C4-2B (cell line): ENCODE data around the gene LZTS3.
A peak's percentile ranks its signal among the peaks of the same experiment; 100 is the strongest.
"Not testable (repeated sequence)": the region's sequence is repeated elsewhere in the genome, so short reads cannot be mapped to it uniquely, and the experiment has no call there.

Experiments used
- H3K27ac ChIP-seq: fragments of 450-650 bp; 2 replicates; pipeline ENCODE4 v1.5.1; 2017
- CTCF ChIP-seq: fragments of 450-650 bp; conservative IDR thresholded peaks from 2 replicates; pipeline ENCODE4 v1.5.1; 2017; ENCODE audit warnings: mild to moderate bottlenecking
- ZFX ChIP-seq: fragments of 450-650 bp; IDR thresholded peaks from 2 replicates; pipeline ENCODE4 v1.6.1; 2017

The LZTS3 gene

DNA sequence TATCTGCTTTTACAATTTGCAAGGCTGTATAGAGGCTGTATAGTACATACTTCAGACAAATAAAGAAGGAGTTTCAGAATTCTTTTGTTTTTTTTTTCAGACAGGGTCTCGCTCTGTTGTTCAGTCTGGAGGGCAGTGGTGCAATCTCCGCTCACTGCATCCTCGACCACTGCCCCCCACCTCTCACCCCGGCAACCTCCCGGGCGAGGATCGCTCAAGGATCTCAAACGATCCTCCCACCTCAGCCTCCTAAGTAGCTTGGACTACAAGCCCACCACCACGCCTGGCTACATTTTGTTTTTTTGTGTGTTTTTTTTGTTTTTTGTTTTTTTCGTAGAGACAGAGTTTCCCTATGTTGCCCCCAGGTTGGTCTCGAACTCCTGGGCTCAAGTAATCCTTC is 15.5 kb downstream of the LZTS3 start:
- no peak for TF ChIP-seq ZFX
- TF ChIP-seq CTCF = no peak
- H3K27ac ChIP-seq = no peak overlapping the region; the same call in 1 of the 2 replicates

DNA sequence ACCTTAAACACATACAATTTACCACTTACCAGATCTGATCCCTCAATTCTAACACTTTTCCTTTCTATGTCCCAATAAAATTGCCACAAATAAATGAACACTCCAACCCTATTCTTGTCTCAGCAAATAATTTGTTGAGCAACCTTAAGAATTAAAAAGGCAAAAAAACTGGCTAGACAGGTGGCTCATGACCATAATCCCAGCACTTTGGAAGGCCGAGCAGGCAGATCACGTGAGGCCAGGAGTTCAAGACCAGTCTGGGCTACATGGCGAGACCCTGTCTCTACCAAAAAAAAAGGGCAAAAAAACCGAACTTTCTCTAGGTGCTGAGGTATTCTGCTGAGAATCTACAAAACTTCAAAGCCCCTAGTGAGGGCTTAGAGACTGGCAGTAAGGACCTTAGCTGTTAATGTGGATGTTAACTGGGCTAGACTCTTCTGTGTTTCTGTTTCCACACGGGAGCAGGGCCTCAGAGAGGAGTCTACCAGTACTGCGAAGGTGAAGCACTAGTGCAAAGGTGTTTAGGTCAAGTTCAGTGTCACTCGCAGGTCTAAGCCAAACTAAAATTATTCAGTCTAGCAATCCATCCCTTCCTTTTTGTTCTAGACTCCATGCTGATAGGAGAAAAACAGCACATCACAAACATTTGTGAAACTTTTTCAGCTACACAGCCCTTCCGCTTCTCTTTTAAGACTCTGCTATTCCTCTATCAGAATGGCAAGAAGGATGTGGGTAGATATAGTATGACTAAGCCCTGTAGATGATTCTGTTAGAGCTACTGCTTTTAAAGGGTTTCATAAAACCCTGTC is 16.3 kb downstream of the LZTS3 start:
- 0 out of 2 replicates have a peak overlapping the region, but pooled peaks have one; percentile 10 for H3K27ac ChIP-seq
- no peak for TF ChIP-seq ZFX
- no peak for TF ChIP-seq CTCF

DNA sequence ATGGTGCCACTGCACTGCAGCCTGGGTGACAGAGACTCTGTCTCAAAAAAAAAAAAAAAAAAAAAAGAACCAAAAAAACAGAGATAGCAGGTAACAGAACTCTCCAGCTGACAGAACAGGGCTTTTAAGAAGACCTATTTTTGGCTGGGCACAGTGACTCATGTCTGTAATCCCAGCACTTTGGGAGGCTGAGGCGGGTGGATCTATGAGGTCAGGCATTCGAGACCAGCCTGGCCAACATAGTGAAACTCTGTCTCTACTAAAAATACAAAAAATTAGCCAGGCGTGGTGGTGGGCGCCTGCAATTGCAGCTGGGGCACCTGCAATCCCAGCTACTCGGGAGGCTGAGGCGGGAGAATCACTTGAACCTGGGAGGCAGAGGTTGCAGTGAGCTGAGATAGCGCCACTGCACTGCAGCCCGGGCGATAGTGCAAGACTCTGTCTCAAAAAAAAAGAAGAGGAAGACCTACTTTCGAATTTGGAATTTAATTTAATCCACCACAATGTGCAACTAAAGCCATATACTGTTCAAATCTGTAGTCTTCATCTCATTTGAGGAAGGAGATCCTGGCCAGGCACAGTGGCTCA is 21.2 kb downstream of the LZTS3 start:
- H3K27ac ChIP-seq = not testable (repeated sequence)

DNA sequence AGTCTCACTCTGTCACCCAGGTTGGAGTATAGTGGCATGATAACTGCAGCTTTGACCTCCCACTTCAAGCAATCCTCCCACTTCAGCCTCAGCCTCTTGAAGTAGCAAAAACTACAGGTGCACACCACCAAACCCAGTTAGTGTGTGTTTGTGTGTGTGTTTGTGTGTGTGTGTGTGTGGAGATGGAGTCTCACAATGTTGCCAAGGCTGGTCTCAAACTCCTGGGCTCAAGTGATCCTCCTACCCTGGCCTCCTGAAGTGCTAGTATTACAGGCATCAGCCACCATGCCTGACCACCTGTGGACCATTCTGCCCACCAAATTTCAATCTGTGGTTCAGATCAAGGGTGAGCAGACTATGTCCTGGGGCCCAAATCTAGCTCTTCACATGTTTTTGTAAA is 22.4 kb downstream of the LZTS3 start:
- no peak overlapping the region for H3K27ac ChIP-seq
- TF ChIP-seq ZFX = no peak
- no peak for TF ChIP-seq CTCF

- no peak for TF ChIP-seq ZFX
- TF ChIP-seq CTCF = no peak
- no peak overlapping the region for H3K27ac ChIP-seq
These were observed 26.5 kb downstream of the LZTS3 start for GRCh38 chr20:3146732-3147341.

DNA sequence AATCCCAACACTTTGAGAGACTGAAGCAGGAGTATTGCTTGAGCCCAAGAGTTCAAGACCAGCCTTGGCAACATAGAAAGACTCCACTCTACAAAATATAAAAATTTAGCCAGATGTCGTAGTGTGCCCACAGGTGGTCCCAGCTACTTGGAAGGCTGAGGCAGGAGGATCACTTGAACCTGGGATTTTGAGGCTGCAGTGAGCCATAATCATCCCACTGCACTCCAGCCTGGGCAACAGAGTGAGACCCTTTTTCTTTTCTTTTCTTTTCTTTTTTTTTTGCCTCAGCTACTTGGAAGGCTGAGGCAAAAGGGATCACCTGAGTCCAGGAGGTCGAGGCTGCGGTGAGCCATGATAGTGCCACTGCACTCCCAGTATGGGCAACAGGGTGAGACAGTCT is 31.6 kb downstream of the LZTS3 start:
- TF ChIP-seq ZFX = no peak
- no peak for TF ChIP-seq CTCF
- no peak overlapping the region for H3K27ac ChIP-seq

GRCh38 chr20:3137492-3137891 is 35.9 kb downstream of the LZTS3 start:
- no peak for TF ChIP-seq CTCF
- no peak for TF ChIP-seq ZFX
- no peak overlapping the region for H3K27ac ChIP-seq
